Measurements from ENCODE around the gene REC8.

DNA sequence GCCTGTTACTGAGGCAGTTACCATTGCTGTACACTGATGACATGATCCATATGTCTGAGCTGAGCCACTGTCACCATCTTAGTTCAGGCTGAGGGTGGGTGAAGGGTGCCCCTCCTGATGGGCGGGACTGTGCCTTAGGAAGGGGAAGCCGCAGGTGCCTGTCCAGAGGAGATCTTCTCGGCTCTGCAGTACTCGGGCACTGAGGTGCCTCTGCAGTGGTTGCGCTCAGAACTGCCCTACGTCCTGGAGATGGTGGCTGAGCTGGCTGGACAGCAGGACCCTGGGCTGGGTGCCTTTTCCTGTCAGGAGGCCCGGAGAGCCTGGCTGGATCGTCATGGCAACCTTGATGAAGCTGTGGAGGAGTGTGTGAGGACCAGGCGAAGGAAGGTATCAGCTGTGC, 20.9 kb upstream of the REC8 start:
- TF ChIP-seq CTCF (IDR thresholded peaks at IDR 0.05) (no peak), POLR2AphosphoS5 (IDR thresholded peaks at IDR 0.05) (no peak)

All from suprapubic skin (tissue), 3 donors.